Esophagus squamous epithelium (tissue), 4 donors: ENCODE measurements around the gene DCBLD1.
"Not testable (repeated sequence)": the region's sequence is repeated elsewhere in the genome, so short reads cannot be mapped to it uniquely, and the experiment has no call there.

Source experiments
- CTCF ChIP-seq, 6 experiments: fragments of 450-650 bp in 4 of 6; fragments of 200-600 bp in 2 of 6; sonication (generic) in 2 of 6; IDR thresholded peaks; one replicate each; pipeline ENCODE4 v1.5.1; 2016 to 2019; ENCODE audit warnings: antibody characterized with exemption in 6 of 6, mild to moderate bottlenecking in 4 of 6, moderate library complexity in 4 of 6
- POLR2A ChIP-seq, 4 donors: fragments of 450-650 bp; IDR thresholded peaks; one replicate each; pipeline ENCODE4 v1.6.1; 2017; ENCODE audit warnings: antibody characterized with exemption in 4 of 4, mild to moderate bottlenecking in 4 of 4, moderate library complexity in 3 of 4

GRCh38 chr6:117517995-117518394 is 35.5 kb downstream of the DCBLD1 start:
- not testable (repeated sequence) for TF ChIP-seq CTCF, POLR2A (IDR thresholded peaks at IDR 0.05)
